GM18873 (cell line): ENCODE results near the gene RPAP2.
"Not testable (repeated sequence)": the region's sequence is repeated elsewhere in the genome, so short reads cannot be mapped to it uniquely, and the experiment has no call there.

Source experiments
- ATAC-seq: cut with Tn5 transposase; IDR thresholded peaks from one replicate; pipeline ENCODE4 v1.9.1; 2021; ENCODE audit warnings: mild to moderate bottlenecking, moderate library complexity, moderate number of reproducible peaks; ENCODE audit not compliant: unreplicated experiment, low FRiP score

The RPAP2 gene

DNA sequence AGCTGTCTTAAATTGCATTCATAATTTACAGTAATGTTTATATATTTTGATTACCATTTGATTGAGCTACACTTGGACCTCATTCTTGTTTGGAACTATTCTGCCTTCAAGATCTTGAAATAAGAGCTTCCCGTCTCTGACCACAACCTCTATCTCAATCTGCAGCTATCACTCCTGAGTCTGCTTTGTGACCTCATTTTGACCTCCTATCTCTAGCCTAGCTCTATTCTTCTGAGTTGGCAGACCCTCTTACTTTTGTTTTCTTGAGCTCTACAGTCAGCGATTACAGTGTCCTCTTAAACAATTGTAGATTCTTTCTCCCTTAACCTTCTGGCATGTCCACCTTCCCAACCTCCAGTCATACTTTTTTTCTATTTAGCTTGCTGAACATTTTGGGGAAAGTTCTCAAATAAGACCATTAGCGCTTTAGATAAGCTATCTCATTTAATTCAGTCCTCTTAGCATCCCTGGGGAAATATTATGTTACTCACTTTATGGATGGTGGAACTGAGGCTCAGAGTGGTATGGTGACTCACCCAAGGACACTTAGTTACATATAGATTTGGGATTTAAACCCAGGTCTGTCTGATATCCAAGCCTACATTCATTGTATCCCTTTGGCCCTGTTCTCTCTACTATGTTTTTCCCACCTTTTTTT is 19.1 kb downstream of the RPAP2 start:
- no peak for ATAC-seq

DNA sequence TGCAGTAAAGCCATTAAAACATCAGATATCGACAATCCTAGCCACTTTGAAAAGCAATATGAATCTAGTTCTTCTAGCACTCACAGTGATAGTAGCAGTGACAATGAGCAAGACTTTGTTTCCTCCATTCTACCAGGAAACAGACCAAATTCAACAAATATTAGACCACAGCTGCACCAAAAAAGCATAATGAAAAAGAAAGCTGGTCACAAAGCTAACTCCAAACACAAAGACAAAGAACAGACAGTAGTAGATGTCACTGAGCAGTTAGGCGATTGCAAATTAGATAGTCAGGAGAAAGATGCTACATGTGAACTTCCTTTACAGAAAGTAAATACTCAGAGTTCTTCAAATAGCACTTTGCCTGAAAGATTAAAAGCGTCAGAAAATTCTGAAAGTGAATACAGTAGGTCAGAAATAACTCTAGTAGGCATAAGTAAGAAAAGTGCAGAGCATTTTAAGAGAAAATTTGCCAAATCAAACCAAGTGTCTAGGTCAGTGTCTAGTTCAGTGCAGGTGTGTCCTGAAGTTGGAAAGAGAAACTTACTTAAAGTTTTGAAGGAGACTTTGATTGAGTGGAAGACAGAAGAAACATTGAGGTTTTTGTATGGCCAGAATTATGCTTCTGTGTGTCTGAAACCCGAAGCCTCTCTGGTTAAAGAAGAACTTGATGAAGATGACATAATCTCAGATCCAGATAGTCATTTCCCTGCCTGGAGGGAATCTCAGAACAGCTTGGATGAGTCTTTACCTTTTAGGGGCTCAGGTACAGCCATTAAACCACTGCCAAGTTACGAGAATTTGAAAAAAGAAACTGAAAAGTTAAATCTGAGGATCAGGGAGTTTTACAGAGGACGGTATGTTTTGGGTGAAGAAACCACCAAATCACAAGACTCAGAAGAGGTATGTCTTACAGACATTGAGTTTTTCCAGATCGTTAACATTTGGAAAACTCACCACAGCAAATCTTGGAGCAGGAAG is 24.9 kb downstream of the RPAP2 start:
- no peak for ATAC-seq

DNA sequence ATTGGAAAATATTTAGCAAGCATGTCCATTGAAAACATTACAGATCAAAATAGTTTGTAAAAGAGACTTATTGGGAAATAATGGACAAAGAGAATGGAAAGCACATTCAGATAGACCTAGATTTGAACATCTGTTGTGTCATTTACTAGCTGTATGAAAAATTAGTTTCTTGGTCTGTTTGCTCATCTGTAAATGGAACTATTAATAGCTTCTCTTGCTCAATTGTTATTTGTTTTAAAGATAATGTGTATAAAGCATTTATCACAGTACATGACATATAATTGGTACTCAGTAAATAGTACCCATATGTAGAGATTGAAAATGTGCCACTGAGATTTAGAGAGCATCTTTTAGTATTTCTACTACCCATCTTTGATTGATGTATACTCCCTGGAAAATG is 25.9 kb downstream of the RPAP2 start:
- ATAC-seq, result no peak

DNA sequence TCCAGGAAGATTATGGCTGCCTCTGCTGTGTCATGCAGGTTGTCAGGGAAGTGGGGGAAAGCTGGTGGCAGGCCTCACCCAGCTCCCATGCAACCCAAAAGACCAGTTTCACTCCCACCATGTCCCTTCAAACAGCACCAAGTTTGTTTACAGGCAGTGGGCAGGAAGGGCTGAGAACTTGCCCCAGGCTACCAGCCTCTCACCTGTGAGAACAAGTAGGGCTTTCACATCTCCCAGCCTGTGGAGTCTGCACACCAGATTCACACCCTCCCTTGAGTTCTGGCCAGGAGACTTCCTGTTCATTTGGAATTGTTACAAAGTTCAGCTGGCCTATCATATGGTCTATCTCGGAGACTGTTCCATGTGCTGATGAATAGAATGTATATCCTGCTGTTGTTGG is 27.8 kb downstream of the RPAP2 start:
- no peak for ATAC-seq

DNA sequence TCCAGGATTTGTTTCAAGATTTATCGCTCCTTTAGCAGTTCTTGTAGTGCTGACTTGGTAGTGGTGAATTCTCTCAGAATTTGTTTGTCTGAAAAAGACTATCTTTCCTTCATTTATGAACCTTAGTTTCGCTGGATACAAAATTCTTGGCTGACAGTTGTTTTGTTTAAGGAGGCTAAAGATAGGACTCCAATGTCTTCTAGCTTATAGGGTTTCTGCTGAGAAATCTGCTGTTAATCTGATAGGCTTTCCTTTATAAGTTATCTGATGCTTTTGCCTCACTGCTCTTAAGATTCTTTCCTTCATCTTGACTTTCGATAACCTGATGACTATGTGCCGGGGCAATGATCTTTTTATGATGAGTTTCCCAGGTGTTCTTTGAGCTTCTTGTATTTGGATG is 28.9 kb downstream of the RPAP2 start:
- ATAC-seq, result no peak

DNA sequence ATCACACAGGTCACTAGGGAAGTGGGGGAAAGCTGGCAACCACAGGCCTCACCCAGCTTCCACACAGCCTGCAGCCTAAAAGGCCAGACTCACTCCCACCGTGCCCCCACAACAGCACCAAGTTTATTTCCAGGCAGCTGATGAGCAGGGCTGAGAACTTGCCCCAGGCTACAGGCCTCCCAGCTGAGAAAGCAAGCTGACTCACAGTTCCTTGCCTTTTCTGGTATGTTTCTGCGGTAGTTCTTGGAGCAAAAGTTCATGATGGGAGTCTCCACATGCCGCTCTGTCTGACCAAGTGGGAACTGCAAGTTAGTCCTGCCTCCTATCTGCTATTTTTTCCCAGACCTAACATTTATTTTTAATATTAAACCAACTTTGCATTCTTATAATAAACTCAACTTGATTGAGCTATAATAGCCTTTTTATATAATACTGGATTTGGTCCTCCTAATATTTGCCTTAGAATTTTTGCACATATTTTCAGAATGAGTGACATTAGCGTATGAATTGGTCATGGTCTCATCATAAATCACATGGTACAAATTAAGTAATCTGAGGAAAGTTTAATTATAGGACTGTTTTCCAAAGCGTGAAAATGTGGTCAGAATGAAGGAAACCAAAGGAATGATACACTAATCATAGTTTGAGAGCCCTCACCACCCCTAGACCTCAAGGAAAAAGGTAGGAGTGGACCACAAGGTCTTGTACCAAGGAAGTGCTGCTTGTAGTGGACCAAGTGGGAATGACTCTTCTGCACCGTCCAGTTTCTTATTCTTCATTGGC is 30.7 kb downstream of the RPAP2 start:
- ATAC-seq, result no peak

DNA sequence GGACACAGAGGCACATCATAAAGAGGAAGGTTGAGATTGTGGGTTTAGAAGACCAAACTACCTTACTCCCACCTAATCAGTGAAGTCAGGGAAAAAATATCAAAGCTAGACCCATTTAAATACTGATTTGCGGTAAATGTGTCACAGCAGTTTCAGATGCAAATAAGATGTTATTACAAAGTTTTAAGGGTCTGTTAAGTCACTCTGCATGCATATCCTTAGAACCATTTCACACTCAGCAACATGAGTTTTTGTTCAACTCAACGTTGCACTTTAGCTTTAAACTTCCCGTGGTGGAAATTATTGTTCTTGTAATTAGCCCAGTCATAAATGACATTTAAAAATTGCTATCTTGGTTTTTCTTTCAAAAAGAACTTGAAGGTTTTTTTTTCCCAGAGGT is 34.8 kb downstream of the RPAP2 start:
- no peak for ATAC-seq

DNA sequence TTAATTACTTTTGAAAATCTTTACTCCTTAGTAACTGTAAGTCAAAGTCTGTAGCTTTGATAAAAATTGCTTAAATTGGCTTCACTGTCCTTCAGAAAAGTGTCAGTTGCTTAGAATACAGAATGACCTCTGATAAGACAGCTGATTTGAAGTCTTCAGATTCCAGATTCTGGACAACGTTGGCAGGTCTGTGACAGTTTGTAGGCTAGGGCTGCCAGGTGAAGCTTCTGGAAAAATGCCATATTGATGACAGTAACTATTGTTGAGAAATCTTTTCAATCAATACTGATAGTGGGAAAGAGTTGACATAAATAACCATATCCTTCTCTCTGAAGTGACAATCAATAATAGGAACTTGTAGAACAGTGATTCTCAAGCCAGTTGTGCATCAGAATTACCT is 41.3 kb downstream of the RPAP2 start:
- ATAC-seq, result no peak

DNA sequence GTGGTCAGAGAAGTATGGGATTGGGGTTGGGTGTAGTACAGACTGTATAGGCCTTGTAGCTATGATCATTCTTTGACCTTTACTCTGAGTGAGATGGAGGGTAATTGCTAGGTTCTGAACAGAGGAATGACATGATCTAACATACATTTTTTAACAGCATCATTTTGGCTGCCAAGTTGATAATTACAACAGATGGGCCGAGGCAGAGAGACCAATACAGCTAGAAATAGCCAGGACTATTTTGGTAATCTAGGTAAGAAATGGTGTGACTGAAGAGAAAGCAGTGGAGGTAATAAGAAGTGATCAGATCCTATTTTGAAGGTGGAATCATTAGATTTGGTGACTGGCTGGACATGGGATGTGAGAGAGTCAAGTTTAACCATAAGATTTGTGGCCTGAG is 43.5 kb downstream of the RPAP2 start:
- no peak for ATAC-seq

DNA sequence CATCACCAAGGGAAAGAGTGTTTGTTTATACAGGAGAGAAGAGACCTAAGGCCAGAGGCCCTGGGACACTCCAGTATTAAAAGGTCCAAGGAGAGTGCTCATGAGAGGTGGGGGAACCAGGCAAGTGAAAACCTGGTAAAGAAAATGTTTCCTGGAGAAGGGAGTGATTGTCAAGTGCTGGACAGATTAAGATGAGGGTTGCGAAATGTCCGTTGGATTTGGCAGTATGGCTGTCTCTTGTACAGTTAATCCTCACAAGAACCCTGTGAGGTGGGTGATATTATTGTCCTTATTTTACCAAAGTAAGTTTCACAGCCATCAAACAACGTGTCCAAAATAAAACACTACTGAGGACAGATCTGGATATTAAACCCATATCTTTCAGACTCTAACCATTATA is 44.2 kb downstream of the RPAP2 start:
- no peak for ATAC-seq

DNA sequence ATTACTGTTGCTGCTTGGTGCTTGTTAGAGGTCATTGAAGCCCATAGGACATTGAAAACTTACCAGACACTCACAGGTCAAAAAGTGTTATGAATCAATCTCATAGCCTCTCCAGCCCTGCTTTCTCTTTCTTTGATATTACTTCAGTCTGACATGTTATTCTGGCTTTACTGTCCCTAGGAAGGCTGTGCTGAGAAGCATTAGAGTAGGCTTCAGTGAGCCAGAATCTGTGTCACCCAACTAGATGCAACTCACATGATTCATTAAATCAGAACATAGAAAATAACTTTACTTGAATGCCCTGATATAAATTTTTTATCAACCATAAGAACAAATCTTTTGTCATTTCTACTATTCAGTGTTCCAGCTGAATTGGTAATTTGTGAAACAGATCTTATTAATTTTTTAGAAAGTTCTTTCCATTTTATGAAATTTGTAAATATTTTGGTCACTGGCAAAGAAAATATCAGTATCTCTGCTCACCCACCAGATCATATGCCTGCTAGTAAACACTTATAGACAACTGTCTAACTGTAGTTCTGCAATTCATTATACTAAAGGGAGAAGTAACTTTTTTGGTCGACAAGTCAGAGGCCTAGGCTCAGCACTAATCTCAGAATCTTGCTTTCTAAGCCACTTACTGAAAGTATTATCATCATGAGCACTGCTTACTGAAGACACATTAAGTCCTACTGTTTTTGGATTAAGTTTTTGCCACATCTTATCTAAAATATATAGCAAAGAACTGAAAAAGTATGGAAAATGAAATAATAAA is 48.2 kb downstream of the RPAP2 start:
- ATAC-seq, result no peak

DNA sequence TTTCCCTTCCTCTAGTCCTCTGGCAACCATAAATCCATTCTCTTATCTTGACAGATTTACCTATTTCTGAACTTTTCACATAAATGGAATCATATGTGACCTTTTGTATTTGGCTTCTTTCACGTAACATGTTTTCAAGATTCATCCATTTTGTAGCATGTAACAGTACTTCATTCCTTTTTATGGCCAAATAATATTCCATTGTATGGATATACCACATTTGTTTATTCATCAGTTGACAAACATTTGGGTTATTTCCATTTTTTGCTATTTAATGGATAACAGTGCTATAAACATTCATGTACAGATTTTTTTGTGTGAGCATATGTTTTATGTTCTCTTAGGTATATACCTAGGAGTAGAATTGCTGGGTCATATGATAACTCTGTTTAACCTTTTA is 54.0 kb downstream of the RPAP2 start:
- no peak for ATAC-seq

DNA sequence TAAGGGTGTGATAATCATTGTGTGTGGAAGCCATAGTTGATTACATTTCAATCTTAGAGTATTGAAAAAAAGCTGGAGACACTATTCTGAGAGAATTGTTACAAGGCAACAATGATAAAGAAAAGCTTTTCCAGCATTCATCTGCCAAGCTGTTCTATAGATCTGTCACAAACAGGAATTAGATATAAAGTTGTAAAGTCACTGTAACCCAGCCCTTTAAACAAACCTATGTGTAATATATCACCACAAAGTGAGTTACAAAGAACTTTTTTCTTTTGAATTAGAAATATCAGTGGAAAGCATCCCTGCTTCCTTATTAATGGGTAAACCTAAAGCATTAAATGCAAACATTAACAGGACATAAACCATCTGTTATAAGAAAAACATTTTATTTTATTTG is 55.4 kb downstream of the RPAP2 start:
- ATAC-seq, result no peak

DNA sequence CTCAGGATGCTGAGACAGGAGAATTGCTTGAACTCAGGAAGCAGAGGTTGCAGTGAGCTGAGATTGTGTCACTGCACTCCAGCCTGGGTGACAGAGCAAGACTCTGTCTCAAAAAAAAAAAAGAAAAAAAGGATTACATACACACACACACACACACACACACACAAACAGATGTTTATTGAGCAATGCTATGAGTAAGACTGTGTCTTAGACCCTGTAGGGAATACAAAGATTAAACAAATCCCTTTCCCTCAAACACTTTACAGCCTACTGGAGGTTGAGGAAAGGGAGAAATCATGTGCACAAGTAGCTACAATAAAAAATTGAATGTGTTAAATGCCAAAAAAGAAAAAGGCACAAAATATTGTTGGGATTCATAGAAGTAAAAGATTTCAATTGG is 58.1 kb downstream of the RPAP2 start:
- no peak for ATAC-seq

DNA sequence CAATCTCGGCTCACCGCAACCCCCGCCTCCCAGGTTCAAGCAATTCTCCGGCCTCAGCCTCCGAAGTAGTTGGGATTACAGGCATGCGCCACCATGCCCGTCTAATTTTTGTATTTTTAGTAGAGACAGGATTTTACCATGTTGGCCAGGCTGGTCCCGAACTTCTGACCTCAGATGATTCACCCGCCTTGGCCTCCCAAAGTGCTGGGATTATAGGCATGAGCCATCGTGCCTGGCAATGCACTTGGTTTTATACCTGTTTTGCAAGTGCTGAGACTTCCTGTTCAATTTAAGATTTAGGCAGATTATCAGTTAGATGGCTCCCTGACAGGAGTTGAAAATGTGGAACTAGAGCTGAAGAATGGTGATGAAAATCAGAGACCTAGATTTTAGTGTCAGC is 60.5 kb downstream of the RPAP2 start:
- ATAC-seq, result not testable (repeated sequence)

DNA sequence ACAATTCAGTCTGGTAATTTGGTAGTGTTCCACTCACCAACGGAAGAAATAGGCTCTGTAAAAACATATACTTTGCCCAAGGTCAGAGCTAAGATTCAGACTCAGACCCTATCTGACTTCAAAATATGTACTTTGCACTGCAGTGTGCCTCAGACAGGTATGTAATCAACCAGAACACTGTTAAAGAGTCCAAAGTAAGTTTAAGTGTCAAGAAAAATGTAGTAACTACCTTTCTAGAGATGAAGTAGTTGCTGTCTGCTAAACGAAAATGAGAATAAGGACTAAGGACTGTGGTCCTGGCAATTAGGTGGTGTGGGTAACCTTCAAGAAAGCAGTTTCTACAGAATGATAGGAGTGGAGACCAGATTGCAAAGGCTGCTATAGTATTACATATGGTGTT is 61.1 kb downstream of the RPAP2 start:
- no peak for ATAC-seq

DNA sequence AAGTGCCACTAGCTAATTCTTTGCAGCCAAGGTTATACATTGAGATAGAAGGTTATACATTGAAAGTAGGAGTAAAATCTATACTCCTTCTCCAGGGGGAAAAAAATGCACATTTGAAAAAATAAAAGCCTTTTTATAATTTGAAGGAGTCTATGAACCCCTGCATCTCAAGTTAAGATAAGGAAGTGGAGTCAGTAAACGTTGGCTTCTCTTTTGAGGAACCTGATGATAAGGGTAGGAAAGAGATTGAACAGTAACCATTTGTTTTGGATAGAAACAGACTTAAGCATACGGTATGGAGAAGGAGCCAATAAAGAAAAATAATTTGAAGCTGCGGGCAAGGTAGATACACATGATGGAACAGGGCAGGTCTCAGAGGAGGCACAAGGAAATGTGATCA is 64.1 kb downstream of the RPAP2 start:
- no peak for ATAC-seq

DNA sequence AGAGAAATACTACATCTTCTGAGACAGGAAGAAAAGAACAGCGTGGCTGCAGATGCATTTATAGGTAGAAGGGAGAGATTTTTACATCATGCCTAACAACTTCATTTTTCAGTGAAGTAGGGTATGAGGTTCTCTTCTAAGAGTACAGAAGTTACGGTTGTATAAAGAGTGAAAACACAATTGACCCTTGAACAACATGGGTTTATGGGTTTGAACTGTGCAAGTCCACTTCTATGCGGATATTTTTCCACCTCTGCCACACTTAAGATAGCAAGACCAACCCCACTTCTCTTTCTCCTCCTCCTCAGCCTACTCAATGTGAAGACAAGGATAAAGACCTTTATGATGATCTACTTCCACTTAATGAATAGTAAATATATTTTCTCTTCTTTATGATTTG is 64.5 kb downstream of the RPAP2 start:
- no peak for ATAC-seq

DNA sequence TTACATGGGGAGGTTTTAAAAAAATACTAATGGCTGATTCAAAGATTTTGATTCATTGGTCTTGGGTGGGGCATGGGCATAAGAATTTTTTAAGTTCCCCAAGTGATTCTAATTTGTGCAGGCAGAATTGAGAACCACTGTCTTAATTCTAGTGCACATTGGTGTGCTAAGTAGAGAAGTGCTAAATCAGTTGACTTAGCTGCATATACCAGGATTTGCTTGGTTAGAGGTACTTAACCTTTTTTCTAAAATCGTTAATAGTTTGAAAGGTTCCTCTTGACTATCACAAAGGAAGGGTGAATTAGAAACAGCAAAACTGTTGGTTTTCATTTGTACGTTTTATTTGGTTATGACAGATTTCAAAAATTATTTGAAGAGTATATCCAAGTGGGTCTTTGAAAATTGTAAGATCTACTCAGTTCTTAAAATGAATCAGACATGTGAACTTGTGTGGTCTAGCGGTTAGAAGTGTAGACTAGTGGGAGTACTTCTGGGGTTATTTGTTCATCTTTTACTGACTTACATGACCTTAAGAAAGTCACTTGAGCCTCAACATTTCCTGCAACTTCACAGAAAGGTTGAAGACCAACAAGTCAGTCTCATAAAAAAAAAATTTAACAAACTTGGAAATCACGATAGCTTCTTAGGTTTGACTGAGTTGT is 66.7 kb downstream of the RPAP2 start:
- no peak for ATAC-seq

DNA sequence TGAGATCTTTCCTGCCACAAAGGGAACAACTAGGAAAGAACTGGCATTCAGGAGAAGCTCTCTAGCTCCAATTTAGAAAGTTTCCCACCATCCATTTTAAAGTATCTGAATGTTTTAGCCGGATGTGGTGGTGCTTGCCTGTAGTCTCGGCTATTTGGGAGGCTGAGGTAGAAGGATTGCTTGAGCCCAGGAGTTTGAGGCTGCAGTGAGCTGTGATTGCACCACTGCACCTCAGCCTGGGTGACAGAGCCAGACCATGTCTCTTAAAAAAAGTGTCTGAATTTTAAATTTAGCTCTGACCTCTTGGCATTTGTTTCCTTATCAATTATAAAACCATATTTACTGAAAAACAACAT is 67.2 kb downstream of the RPAP2 start:
- ATAC-seq, result no peak
